Effector memory CD8-positive, alpha-beta T cell (primary cell): ENCODE measurements around the gene PAX5.
A peak's percentile ranks its signal among the peaks of the same experiment; 100 is the strongest.

Experiments used
- ATAC-seq: fragments of 150-1000 bp; cut with Tn5 transposase; replicated peaks from 2 replicates; pipeline ENCODE4 v1.10.0; 2021; ENCODE audit warnings: mild to moderate bottlenecking, moderate library complexity
- DNase-seq, 3 experiments: peaks; one replicate each; pipeline ENCODE4 v3.0.0; 2021
- H3K27ac Mint-ChIP-seq, 2 donors: one replicate each; pipeline ENCODE4 v1.8.0; 2022; ENCODE audit warnings: mild to moderate bottlenecking in 2 of 2, mixed read lengths in 2 of 2, moderate library complexity in 2 of 2
- H3K27me3 Mint-ChIP-seq, 2 donors: one replicate each; pipeline ENCODE4 v1.8.0; 2022; ENCODE audit warnings: mixed read lengths in 2 of 2
- H3K36me3 Mint-ChIP-seq: one replicate; pipeline ENCODE4 v1.8.0; 2022; ENCODE audit warnings: mild to moderate bottlenecking, moderate library complexity, mixed read lengths; ENCODE audit not compliant: insufficient read depth
- H3K4me1 Mint-ChIP-seq, 2 donors: one replicate each; pipeline ENCODE4 v1.8.0; 2022; ENCODE audit warnings: low read depth in 2 of 2, mixed read lengths in 2 of 2
- H3K4me3 Mint-ChIP-seq, 2 donors: one replicate each; pipeline ENCODE4 v1.8.0; 2022; ENCODE audit warnings: mild to moderate bottlenecking in 2 of 2, mixed read lengths in 2 of 2, moderate library complexity in 2 of 2
- H3K9me3 Mint-ChIP-seq, 2 donors: one replicate each; pipeline ENCODE4 v1.8.0; 2022; ENCODE audit warnings: mixed read lengths in 2 of 2

Gene PAX5

DNA sequence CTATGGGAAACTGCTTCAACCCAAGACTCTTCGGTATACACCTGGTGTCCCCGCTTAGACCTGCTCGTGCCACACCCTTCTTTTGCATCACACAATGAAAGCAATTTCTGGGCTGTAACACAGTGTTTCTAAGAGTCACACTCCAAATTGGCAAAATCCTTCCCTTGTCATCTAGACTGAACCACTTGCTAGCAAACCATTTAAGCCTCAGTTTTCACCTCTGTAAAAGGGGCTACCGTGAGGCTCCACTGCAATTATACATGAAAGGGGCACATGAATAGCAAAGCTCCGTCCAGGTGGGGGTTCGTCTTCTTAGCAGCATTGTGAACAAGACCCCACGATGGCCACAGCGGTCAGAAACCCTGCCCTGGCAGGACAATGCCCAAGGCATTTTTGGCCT lies 166.8 kb downstream of the PAX5 start:
- no peaks in the 10 kb centered on the region for H3K4me1 Mint-ChIP-seq
- H3K27ac Mint-ChIP-seq = no peak overlapping the region
- H3K36me3 Mint-ChIP-seq = peaks cover 4% of the 10 kb centered on the region
- no peaks in the 10 kb centered on the region for H3K9me3 Mint-ChIP-seq
- ATAC-seq = no peak
- no peak for DNase-seq
- H3K4me3 Mint-ChIP-seq = no peak overlapping the region
- H3K27me3 Mint-ChIP-seq = peaks cover 20 to 44% of the 10 kb centered on the region in 2 donors

DNA sequence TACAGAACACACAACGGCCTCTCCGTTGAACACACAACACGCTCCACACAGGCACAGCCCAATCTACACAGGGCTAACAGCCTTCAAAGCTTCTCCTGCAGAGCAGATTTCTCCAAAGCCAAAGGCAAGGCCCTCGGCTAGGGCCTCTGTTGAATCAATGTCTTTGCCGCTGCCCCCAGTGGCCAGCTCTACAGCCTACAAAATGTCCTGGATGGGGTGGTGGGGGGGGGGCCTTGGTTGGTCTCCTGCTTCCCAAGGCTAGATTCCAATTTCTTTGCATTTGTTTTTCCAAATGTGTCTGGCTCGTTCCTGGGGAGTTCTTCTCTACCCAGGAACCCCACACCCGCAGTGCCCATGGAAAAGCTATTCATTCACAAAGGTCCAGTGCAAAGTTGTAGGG lies 167.2 kb downstream of the PAX5 start:
- Mint-ChIP-seq H3K9me3 (no peaks in the 10 kb centered on the region), H3K27me3 (peaks cover 24 to 48% of the 10 kb centered on the region in 2 donors), H3K4me3 (no peak overlapping the region), H3K36me3 (peaks cover 4% of the 10 kb centered on the region), H3K27ac (peak overlapping the region in 1 of 2 donors; percentile 41), H3K4me1 (no peaks in the 10 kb centered on the region)
- no peak for DNase-seq
- no peak for ATAC-seq

DNA sequence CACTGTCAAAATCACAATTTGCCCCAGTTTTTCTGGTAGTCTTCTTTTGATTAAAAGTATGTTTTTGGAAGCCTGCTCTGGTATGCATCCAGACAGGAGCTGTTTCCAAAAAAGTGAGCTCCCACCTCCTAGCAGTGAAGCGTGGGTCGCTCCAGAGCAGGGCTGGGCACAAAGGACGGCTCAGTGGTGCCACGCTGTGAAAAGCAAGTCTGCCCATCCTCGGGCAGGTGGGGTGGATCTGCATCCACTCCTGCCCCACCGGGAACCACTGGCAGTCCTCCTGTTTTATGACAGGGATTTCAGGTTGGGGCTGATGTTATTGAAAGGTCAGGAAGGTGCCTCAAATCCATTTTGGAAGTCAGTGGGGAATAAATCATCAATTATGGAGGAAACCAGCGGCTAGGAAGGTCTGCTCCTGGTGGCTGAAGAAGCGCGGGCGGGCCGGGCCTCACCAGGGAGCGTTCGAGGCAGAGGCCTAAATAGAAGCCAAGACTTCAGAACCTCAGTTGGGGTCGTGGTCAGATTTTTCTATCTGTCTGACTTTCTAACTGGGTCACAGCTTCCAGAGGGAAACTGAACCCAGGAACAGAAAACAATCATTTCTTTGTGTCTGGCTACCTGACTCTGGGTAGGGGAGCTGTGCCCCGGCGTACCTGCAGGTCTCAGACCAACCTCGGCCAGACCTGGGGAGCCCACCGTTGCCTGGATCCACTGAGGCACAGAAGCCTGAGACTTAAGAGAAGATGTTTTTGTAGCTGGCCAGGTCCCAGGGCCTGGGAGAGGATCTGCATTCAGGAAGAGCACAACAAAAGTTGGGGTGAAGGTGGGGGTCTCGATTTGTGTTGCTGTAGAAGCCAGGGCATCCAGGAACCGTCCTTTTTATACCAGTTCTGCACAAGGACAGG lies 168.1 kb downstream of the PAX5 start:
- ATAC-seq (no peak), DNase-seq (no peak)
- no peak overlapping the region for H3K4me3 Mint-ChIP-seq
- no peaks in the 10 kb centered on the region for H3K4me1 Mint-ChIP-seq
- peaks cover 32 to 57% of the 10 kb centered on the region in 2 donors for H3K27me3 Mint-ChIP-seq
- H3K27ac Mint-ChIP-seq = peak overlapping the region in 1 of 2 donors; percentile 41
- H3K9me3 Mint-ChIP-seq = no peaks in the 10 kb centered on the region
- H3K36me3 Mint-ChIP-seq = peaks cover 4% of the 10 kb centered on the region

DNA sequence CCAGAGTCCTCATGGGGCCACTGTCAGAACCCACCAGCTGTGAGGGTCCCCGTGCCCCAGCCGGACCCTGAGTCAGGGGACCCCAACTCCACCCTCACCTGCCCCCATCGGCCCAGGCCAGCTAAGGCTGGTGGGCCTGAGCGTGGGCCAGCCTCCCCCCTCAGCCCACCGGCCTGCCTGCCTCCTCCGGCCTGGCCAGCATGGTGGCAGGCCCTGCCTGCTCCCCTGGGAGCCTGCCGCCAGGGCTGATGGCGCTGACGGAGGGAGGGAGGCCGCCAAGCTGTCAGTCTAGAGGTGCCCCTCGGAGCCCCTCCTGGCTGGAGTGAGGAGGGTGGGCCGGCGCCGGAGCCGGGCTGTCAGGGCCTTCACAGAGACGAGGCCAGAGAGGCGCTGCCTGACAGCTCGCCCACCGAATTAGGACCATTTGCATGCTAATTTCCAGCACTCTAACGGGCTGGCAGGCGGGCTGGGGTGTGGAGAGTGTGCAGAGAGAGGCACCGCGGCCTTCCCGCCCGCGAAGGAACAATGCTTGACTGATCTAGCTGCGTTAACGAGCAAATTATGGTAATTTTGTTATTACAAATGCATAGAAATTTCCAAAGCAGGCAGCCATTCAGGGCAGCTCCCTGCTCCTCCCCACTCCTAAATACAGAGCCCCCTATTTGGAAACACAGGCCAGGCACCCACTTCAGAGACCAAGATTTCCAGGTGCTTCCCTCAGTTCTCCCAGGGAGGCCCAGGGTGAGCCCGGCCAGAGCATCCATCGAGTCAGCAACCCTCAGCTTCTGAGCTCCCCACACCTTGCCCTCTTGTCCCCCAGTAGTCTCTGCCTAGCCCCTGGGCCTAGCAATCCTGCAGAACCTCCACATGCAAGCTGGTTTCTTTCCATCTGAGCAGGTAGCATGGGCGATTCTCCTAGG lies 169.3 kb downstream of the PAX5 start:
- ATAC-seq (no peak), DNase-seq (no peak)
- no peak overlapping the region for H3K4me3 Mint-ChIP-seq
- H3K4me1 Mint-ChIP-seq = no peaks in the 10 kb centered on the region
- H3K9me3 Mint-ChIP-seq = no peaks in the 10 kb centered on the region
- H3K27ac Mint-ChIP-seq = no peak overlapping the region
- peaks cover 39 to 69% of the 10 kb centered on the region in 2 donors for H3K27me3 Mint-ChIP-seq
- peaks cover 4% of the 10 kb centered on the region for H3K36me3 Mint-ChIP-seq

DNA sequence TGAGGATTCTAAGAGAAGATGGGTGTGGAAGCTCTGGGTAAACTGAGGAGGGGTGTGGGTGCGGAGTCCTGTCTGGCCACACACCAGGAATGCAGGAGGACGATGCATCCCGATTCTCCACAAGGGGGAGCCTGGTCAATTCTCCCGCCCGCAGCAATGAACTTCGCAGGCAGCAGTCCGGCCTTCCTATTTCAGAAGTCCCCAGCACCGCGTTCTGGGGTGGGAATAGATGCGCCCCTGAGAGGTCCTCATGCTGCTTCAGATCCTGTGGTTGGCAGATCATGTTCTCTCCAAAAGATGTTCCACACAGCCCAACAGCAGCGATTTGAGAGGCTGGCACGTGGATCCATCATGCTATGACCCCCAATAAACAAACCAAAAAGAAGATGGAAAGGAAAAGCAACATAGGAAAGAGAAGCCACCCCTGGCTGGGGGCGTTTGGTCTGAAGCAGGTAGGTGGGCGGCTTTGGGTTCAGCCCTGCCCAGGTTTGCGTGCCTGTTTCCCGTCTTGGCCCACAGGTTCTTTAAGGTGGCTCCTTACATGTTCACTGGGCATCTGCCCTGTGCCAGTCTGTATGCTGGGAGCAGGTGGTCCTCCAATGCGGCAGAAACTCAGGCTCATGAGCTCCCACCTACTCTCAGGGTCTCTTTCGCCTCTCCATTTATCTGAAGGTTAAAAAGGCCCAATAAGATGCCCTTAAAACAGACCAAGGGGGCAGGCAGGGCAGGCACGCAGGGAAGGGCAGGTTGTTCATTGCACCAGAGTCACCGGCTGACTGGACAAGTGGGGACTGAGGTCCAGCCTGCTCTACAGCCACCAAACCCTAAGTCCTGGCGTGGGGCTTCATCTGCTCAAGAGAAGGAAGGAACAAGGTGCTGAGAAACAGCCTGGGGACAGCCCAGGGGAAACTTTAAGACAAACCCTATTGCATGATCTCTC lies 171.6 kb downstream of the PAX5 start:
- Mint-ChIP-seq H3K4me1 (no peaks in the 10 kb centered on the region), H3K27me3 (peaks cover 30 to 71% of the 10 kb centered on the region in 2 donors), H3K36me3 (no peaks in the 10 kb centered on the region), H3K9me3 (no peaks in the 10 kb centered on the region), H3K4me3 (no peak overlapping the region), H3K27ac (no peak overlapping the region)
- DNase-seq (no peak), ATAC-seq (no peak)

DNA sequence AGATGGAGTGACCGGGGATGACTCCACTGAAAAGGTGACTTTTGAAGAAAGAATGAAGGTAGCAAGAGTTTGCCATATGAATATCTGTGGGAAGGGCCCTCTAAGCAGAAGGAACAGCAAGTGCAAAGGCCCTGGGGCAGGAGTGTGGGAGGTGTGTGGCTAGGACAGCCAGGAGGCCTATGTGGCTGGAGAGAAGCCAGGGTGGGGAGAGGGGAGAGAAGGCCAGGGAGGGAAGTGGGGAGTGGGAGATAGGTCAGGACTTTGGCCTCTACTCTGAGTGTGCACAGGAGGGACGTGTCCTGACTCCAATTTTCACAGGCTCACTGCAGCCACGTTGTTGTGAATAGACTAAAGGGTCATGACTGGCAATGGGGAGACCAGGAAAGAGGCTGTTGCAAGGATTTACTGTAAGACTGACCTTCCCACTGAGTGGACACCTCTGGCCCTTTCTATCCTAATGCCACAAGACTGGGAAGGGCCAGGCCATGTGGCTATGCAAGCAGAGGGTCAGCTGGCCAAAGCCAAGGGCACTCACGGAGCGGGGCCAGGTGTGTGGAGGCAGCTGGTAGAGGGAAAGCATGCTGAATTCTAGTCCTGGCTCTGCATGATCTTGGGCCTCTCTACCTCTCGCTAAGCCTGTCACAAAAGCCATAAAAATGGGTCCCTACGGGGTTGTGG lies 172.4 kb downstream of the PAX5 start:
- H3K36me3 Mint-ChIP-seq = no peaks in the 10 kb centered on the region
- peaks cover 27 to 63% of the 10 kb centered on the region in 2 donors for H3K27me3 Mint-ChIP-seq
- no peaks in the 10 kb centered on the region for H3K4me1 Mint-ChIP-seq
- no peak overlapping the region for H3K4me3 Mint-ChIP-seq
- ATAC-seq = no peak
- H3K9me3 Mint-ChIP-seq = no peaks in the 10 kb centered on the region
- H3K27ac Mint-ChIP-seq = no peak overlapping the region
- no peak for DNase-seq

DNA sequence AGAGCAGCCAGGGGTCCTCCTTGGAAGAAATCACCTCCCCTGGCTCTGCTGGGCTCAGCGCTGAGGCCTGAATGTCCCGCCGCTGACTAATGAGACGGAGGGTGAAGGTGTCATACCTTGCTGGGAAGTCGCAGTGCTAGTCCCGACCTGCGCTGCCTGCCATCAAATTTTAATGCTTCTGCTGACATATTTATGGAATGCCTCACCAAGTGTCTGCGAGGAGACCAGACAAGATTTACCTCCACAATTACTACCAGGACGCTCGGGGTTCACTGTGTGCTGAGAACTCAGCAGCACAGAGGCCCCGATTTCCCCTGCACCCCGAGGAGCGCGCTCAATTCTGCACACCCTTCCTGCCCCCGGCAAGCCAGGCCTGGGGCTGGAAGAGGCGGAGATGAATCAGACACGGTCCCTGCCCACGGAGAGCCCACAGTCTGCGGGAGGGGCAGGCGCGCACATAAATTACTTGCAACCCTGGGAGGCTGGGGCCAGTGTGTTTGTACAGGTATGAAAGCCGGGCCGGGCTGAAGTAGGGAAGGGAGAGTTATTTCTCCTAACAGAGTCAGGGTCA lies 175.2 kb downstream of the PAX5 start:
- Mint-ChIP-seq H3K27ac (no peak overlapping the region), H3K9me3 (no peaks in the 10 kb centered on the region), H3K4me1 (peaks cover 9 to 12% of the 10 kb centered on the region in 2 donors), H3K27me3 (peaks cover 23 to 44% of the 10 kb centered on the region in 2 donors), H3K4me3 (no peak overlapping the region), H3K36me3 (no peaks in the 10 kb centered on the region)
- DNase-seq (no peak), ATAC-seq (no peak)

DNA sequence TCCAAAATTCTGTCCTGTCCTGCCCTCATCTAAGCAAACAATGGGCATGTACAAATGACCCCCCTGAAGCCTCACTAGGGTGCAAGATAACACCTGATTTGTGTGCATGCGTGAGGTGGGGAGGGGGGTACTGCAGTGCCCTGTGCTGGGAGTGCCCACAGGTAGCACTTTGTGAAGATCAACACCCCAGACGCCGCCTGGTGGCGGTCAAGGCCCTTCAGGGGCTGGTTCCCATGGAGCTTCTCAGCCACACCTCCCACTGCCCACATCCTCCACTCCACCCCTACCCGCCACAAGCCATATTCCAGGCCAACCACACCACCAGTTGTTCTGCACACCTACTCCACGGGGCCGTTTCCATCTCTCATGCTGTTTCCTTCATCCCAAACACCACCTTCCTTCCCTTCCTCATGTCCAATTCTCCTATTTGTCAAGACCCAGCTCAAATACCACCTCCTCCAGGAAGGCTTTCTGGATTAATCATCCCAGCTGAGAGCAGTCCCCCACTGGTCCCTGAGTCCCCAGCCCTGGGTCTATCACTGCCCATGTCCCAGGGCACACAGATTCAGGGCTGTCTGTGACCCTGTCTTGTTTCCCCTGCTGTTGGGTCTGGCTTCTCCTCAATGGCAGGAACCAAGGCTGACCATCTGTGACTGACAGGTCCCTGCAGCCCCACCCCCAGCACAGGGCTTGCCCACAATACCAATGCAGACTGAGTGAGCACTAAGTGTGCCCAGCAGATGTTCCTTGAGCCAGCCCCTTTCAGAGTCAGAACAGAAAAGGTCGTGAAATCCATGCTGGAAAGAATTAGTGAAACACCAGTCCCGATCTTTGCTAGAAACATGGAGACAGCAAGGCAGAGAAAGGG lies 178.4 kb downstream of the PAX5 start:
- Mint-ChIP-seq H3K4me1 (peaks cover 9 to 12% of the 10 kb centered on the region in 2 donors), H3K36me3 (no peaks in the 10 kb centered on the region), H3K27me3 (peaks cover 7 to 24% of the 10 kb centered on the region in 2 donors), H3K9me3 (no peaks in the 10 kb centered on the region), H3K27ac (peak overlapping the region; percentile 24 to 72), H3K4me3 (peak overlapping the region; percentile 13 to 18)
- peak; percentile 98 for ATAC-seq
- DNase-seq = peak; percentile 26 to 40 (median 38)

DNA sequence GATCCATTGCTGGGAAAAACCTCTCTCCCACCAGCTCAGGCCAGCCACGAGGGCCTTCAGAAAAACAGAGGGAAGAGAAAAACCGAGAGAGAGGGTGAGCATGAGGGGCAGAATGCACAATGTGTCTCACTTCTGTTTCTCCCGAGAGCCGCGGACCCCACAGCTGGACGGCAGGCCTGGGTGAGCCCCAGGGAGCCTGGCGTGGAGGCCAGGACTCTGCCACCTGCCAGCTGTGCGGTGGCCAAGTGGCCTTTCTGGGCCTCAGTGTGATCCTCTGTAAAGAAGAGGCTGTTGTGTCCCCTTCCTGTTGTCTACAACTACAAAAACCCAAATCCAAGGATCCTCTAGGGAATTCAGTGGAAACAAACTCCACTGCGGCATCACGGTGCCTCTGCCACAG lies 179.3 kb downstream of the PAX5 start:
- Mint-ChIP-seq H3K27me3 (peaks cover 0 to 18% of the 10 kb centered on the region in 2 donors), H3K4me1 (peaks cover 9 to 12% of the 10 kb centered on the region in 2 donors), H3K36me3 (no peaks in the 10 kb centered on the region), H3K27ac (no peak overlapping the region), H3K4me3 (no peak overlapping the region), H3K9me3 (no peaks in the 10 kb centered on the region)
- DNase-seq (no peak), ATAC-seq (no peak)

DNA sequence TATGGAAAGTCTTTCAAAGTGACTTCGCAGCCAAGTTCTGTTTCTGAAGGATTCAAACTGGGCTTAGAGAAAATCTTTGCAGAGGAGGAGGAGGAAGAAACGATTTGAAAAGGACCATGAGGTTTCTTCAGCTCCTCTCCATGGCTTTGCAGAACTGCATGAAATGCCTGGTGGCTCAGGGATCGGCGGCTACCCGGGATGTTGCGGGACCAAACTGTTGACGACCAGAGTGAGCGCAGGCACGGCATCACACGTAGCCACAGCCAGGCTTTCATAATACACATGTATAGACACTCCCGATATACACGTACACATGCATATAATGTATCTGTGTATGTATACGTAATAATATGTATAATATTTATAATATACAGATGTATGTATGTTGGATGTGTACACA lies 180.0 kb downstream of the PAX5 start:
- Mint-ChIP-seq H3K36me3 (no peaks in the 10 kb centered on the region), H3K9me3 (no peaks in the 10 kb centered on the region), H3K4me1 (peaks cover 9 to 12% of the 10 kb centered on the region in 2 donors), H3K27me3 (peaks cover 4 to 18% of the 10 kb centered on the region in 2 donors), H3K27ac (no peak overlapping the region), H3K4me3 (no peak overlapping the region)
- no peak for ATAC-seq
- DNase-seq = no peak

DNA sequence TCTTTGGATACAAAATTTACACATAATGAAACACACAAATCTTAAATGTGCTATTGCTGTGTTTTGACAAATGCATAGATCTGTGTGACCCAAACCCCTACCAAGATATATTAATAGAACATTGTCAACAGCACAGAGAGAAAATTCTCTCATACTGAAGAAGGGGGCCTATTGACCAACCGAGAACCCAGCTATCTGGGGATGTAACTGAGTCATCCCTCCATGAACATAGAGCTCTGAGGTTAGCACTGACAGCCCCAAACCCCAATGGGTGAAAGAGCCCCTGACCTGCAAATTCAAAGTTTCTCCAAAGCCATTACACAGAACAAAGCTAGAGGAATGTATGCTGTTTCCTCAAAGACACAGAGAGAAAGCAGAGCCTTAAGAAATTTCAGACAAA lies 180.8 kb downstream of the PAX5 start:
- peaks cover 12% of the 10 kb centered on the region in 2 donors for H3K4me1 Mint-ChIP-seq
- DNase-seq = no peak
- H3K27me3 Mint-ChIP-seq = peaks cover 12 to 19% of the 10 kb centered on the region in 2 donors
- peak overlapping the region in 1 of 2 donors; percentile 1 for H3K27ac Mint-ChIP-seq
- no peak for ATAC-seq
- no peaks in the 10 kb centered on the region for H3K36me3 Mint-ChIP-seq
- H3K9me3 Mint-ChIP-seq = no peaks in the 10 kb centered on the region
- no peak overlapping the region for H3K4me3 Mint-ChIP-seq
